WTC11 (cell line): ENCODE results near the gene ADCY3. TPM values are rescaled to one million over a fixed set of nuclear protein-coding genes. Genes with fewer than 3 reads are reported as not detected.

Source experiments
- ATAC-seq: fragments of 200-7000 bp; cut with Tn5 transposase; 2 replicates; pipeline ENCODE4 v1.10.0; 2021; ENCODE audit warnings: mild to moderate bottlenecking, moderate library complexity
- CTCF ChIA-PET: fragments of 300-600 bp; sonication (Branson Sonifier 250); formaldehyde crosslinking; loops from one replicate; lab custom pipeline; 2021; ENCODE audit warnings: antibody characterized with exemption; lab: Charles Lee
- POLR2A ChIA-PET: fragments of 350-600 bp; sonication (Branson Sonifier 250); formaldehyde crosslinking; loops from one replicate; lab custom pipeline; 2021; ENCODE audit warnings: antibody characterized with exemption; lab: Charles Lee
- DNase-seq: peaks from one replicate; pipeline ENCODE4 v3.0.0; 2021; ENCODE audit warnings: low spot score
- H3K27ac Mint-ChIP-seq: 2 replicates; pipeline ENCODE4 v1.8.0; 2021; ENCODE audit warnings: mixed read lengths
- H3K27me3 Mint-ChIP-seq: 2 replicates; pipeline ENCODE4 v1.8.0; 2021; ENCODE audit warnings: low read depth, mild to moderate bottlenecking, moderate library complexity, mixed read lengths
- H3K36me3 Mint-ChIP-seq: 2 replicates; pipeline ENCODE4 v1.8.0; 2021; ENCODE audit warnings: mixed read lengths
- H3K4me1 Mint-ChIP-seq: 2 replicates; pipeline ENCODE4 v1.8.0; 2022; ENCODE audit warnings: mixed read lengths
- H3K4me3 Mint-ChIP-seq: 2 replicates; pipeline ENCODE4 v1.8.0; 2021; ENCODE audit warnings: mild to moderate bottlenecking, moderate library complexity, mixed read lengths
- H3K9me3 Mint-ChIP-seq: 2 replicates; pipeline ENCODE4 v1.8.0; 2021; ENCODE audit warnings: mixed read lengths
- AR ChIP-seq: fragments of 250-450 bp; sonication (Bioruptor Pico); IDR thresholded peaks from 2 replicates; pipeline ENCODE4 v1.9.0; 2021; ENCODE audit warnings: mild to moderate bottlenecking
- ATF6 ChIP-seq: sonication (generic); formaldehyde crosslinking; IDR thresholded peaks from 2 replicates; pipeline ENCODE4 v1.8.1; 2023; ENCODE audit warnings: mild to moderate bottlenecking, missing genetic modification reagents
- CREB1 ChIP-seq: sonication (generic); formaldehyde crosslinking; IDR thresholded peaks from 2 replicates; pipeline ENCODE4 v1.8.0; 2023; ENCODE audit warnings: mild to moderate bottlenecking, missing genetic modification reagents
- E2F1 ChIP-seq: sonication (generic); formaldehyde crosslinking; IDR thresholded peaks from 2 replicates; pipeline ENCODE4 v1.8.0; 2022; ENCODE audit warnings: mild to moderate bottlenecking, missing genetic modification reagents
- EMX1 ChIP-seq: fragments of 250-450 bp; sonication (Bioruptor Pico); IDR thresholded peaks from 2 replicates; pipeline ENCODE4 v1.8.0; 2021; ENCODE audit warnings: mild to moderate bottlenecking
- ETV6 ChIP-seq: sonication (generic); formaldehyde crosslinking; IDR thresholded peaks from 2 replicates; pipeline ENCODE4 v1.8.1; 2022; ENCODE audit warnings: mild to moderate bottlenecking, missing genetic modification reagents
- GABPB1 ChIP-seq: sonication (generic); formaldehyde crosslinking; IDR thresholded peaks from 2 replicates; pipeline ENCODE4 v1.8.1; 2023; ENCODE audit warnings: mild to moderate bottlenecking, missing genetic modification reagents
- HMGA2 ChIP-seq: fragments of 250-450 bp; sonication (Bioruptor Pico); IDR thresholded peaks from 2 replicates; pipeline ENCODE4 v1.4.0; 2021; ENCODE audit warnings: mild to moderate bottlenecking, moderate library complexity
- MYBL2 ChIP-seq: sonication (generic); formaldehyde crosslinking; IDR thresholded peaks from 2 replicates; pipeline ENCODE4 v1.8.1; 2023; ENCODE audit warnings: mild to moderate bottlenecking, moderate library complexity, missing genetic modification reagents
- NFE2L1 ChIP-seq: sonication (generic); formaldehyde crosslinking; IDR thresholded peaks from 2 replicates; pipeline ENCODE4 v1.8.1; 2023; ENCODE audit warnings: missing genetic modification reagents
- NR3C1 ChIP-seq: sonication (generic); formaldehyde crosslinking; conservative IDR thresholded peaks from 2 replicates; pipeline ENCODE4 v1.8.1; 2023; ENCODE audit warnings: low read depth, mild to moderate bottlenecking, missing genetic modification reagents
- PRRX2 ChIP-seq: fragments of 250-450 bp; sonication (Bioruptor Pico); IDR thresholded peaks from 2 replicates; pipeline ENCODE4 v1.8.0; 2021; ENCODE audit warnings: mild to moderate bottlenecking
- STAT6 ChIP-seq: sonication (generic); formaldehyde crosslinking; conservative IDR thresholded peaks from 2 replicates; pipeline ENCODE4 v1.8.1; 2023; ENCODE audit warnings: mild to moderate bottlenecking, low read depth, missing genetic modification reagents, moderate library complexity
- total RNA-seq: library from RNA; stranded (reverse); gene quantifications from 3 replicates; pipeline ENCODE4 v1.2.3, GENCODE V29; 2021
- TF ChIP-seq, protein P1 (sequence below): fragments of 250-450 bp; sonication (Bioruptor Pico); IDR thresholded peaks from 2 replicates; pipeline ENCODE4 v1.9.0; 2021; ENCODE audit warnings: moderate library complexity, mild to moderate bottlenecking, inconsistent platforms, borderline replicate concordance
- TF ChIP-seq, protein P2 (sequence below): sonication (generic); formaldehyde crosslinking; IDR thresholded peaks from 2 replicates; pipeline ENCODE4 v1.8.1; 2022; ENCODE audit warnings: low read depth, missing genetic modification reagents, borderline replicate concordance
- TF ChIP-seq, protein P3 (sequence below): fragments of 250-450 bp; sonication (Bioruptor Pico); IDR thresholded peaks from 2 replicates; pipeline ENCODE4 v1.8.0; 2021; ENCODE audit warnings: mild to moderate bottlenecking
- TF ChIP-seq, protein P4 (sequence below): sonication (generic); formaldehyde crosslinking; IDR thresholded peaks from 2 replicates; pipeline ENCODE4 v1.8.1; 2023; ENCODE audit warnings: mild to moderate bottlenecking, moderate library complexity, missing genetic modification reagents
- TF ChIP-seq, protein P5 (sequence below): sonication (generic); formaldehyde crosslinking; IDR thresholded peaks from 2 replicates; pipeline ENCODE4 v1.8.0; 2023; ENCODE audit warnings: mild to moderate bottlenecking, missing genetic modification reagents

The ADCY3 gene
- total RNA-seq, 1 experiment from 2014 or later, result 37.1 TPM

- no peak overlapping the region for H3K27ac Mint-ChIP-seq
- no peak for ATAC-seq
- peaks cover 23% of the 10 kb centered on the region for H3K36me3 Mint-ChIP-seq
- no peaks in the 10 kb centered on the region for H3K27me3 Mint-ChIP-seq
- no peak for DNase-seq
- H3K4me3 Mint-ChIP-seq, result no peak overlapping the region
- CTCF ChIA-PET, result interaction anchor here (1.0 kb wide), 1 partner anchor 82 kb away, joined by 3 read pairs; no protein-coding TSS in a partner anchor
- peaks cover 9% of the 10 kb centered on the region; the same call in 1 of the 2 replicates for H3K9me3 Mint-ChIP-seq
- POLR2A ChIA-PET, result no interaction called here
- H3K4me1 Mint-ChIP-seq, result peaks cover 9% of the 10 kb centered on the region
- TF ChIP-seq ATF6 (CRISPR knock-in tag) (no peak), ETV6 (CRISPR knock-in tag) (no peak), NFE2L1 (CRISPR knock-in tag) (no peak), GABPB1 (CRISPR knock-in tag) (no peak), PRRX2 (CRISPR knock-in tag) (no peak), NR3C1 (CRISPR knock-in tag) (no peak), AR (CRISPR knock-in tag) (no peak), STAT6 (CRISPR knock-in tag) (no peak), EMX1 (CRISPR knock-in tag) (no peak), HMGA2 (no peak), CREB1 (no peak), MYBL2 (CRISPR knock-in tag) (no peak), E2F1 (CRISPR knock-in tag) (no peak)
- TF ChIP-seq, protein P1, sequence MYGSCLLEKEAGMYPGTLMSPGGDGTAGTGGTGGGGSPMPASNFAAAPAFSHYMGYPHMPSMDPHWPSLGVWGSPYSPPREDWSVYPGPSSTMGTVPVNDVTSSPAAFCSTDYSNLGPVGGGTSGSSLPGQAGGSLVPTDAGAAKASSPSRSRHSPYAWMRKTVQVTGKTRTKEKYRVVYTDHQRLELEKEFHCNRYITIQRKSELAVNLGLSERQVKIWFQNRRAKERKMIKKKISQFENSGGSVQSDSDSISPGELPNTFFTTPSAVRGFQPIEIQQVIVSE (CRISPR knock-in tag), result no peak
- TF ChIP-seq, protein P2, sequence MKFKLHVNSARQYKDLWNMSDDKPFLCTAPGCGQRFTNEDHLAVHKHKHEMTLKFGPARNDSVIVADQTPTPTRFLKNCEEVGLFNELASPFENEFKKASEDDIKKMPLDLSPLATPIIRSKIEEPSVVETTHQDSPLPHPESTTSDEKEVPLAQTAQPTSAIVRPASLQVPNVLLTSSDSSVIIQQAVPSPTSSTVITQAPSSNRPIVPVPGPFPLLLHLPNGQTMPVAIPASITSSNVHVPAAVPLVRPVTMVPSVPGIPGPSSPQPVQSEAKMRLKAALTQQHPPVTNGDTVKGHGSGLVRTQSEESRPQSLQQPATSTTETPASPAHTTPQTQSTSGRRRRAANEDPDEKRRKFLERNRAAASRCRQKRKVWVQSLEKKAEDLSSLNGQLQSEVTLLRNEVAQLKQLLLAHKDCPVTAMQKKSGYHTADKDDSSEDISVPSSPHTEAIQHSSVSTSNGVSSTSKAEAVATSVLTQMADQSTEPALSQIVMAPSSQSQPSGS (CRISPR knock-in tag), result no peak
- TF ChIP-seq, protein P3, sequence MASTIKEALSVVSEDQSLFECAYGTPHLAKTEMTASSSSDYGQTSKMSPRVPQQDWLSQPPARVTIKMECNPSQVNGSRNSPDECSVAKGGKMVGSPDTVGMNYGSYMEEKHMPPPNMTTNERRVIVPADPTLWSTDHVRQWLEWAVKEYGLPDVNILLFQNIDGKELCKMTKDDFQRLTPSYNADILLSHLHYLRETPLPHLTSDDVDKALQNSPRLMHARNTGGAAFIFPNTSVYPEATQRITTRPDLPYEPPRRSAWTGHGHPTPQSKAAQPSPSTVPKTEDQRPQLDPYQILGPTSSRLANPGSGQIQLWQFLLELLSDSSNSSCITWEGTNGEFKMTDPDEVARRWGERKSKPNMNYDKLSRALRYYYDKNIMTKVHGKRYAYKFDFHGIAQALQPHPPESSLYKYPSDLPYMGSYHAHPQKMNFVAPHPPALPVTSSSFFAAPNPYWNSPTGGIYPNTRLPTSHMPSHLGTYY (CRISPR knock-in tag), result no peak
- TF ChIP-seq, protein P4, sequence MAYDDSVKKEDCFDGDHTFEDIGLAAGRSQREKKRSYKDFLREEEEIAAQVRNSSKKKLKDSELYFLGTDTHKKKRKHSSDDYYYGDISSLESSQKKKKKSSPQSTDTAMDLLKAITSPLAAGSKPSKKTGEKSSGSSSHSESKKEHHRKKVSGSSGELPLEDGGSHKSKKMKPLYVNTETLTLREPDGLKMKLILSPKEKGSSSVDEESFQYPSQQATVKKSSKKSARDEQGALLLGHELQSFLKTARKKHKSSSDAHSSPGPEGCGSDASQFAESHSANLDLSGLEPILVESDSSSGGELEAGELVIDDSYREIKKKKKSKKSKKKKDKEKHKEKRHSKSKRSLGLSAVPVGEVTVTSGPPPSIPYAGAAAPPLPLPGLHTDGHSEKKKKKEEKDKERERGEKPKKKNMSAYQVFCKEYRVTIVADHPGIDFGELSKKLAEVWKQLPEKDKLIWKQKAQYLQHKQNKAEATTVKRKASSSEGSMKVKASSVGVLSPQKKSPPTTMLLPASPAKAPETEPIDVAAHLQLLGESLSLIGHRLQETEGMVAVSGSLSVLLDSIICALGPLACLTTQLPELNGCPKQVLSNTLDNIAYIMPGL (CRISPR knock-in tag), result no peak
- TF ChIP-seq, protein P5, sequence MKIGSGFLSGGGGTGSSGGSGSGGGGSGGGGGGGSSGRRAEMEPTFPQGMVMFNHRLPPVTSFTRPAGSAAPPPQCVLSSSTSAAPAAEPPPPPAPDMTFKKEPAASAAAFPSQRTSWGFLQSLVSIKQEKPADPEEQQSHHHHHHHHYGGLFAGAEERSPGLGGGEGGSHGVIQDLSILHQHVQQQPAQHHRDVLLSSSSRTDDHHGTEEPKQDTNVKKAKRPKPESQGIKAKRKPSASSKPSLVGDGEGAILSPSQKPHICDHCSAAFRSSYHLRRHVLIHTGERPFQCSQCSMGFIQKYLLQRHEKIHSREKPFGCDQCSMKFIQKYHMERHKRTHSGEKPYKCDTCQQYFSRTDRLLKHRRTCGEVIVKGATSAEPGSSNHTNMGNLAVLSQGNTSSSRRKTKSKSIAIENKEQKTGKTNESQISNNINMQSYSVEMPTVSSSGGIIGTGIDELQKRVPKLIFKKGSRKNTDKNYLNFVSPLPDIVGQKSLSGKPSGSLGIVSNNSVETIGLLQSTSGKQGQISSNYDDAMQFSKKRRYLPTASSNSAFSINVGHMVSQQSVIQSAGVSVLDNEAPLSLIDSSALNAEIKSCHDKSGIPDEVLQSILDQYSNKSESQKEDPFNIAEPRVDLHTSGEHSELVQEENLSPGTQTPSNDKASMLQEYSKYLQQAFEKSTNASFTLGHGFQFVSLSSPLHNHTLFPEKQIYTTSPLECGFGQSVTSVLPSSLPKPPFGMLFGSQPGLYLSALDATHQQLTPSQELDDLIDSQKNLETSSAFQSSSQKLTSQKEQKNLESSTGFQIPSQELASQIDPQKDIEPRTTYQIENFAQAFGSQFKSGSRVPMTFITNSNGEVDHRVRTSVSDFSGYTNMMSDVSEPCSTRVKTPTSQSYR (CRISPR knock-in tag), result no peak
These were observed 7.5 kb downstream of the ADCY3 start for GRCh38 chr2:24912523-24912922.
